Esophagus (tissue), 2 donors: ENCODE results near the gene ANKRD16. TPM values are rescaled to one million over a fixed set of nuclear protein-coding genes. Genes with fewer than 3 reads are reported as not detected.

Experiments
- H3K27ac ChIP-seq, 2 donors: one replicate each; pipeline ENCODE4 v1.5.1; 2013; ENCODE audit warnings: low read depth in 2 of 2, mild to moderate bottlenecking in 2 of 2, inconsistent platforms in 1 of 2, low read length in 1 of 2, moderate library complexity in 1 of 2
- H3K27me3 ChIP-seq, 2 donors: one replicate each; pipeline ENCODE4 v1.6.1; 2013; ENCODE audit warnings: low read length in 2 of 2, control low read depth in 1 of 2, mild to moderate bottlenecking in 1 of 2; ENCODE audit not compliant: insufficient read depth in 2 of 2, control insufficient read depth in 1 of 2
- H3K36me3 ChIP-seq, 2 donors: one replicate each; pipeline ENCODE4 v1.6.1; 2013; ENCODE audit warnings: low read length in 1 of 2; ENCODE audit not compliant: control insufficient read depth in 2 of 2, insufficient read depth in 2 of 2
- H3K4me1 ChIP-seq, 2 donors: one replicate each; pipeline ENCODE4 v1.6.1; 2013; ENCODE audit warnings: low read length in 1 of 2; ENCODE audit not compliant: control insufficient read depth in 2 of 2, insufficient read depth in 2 of 2
- H3K4me3 ChIP-seq, 2 donors: one replicate each; pipeline ENCODE4 v1.5.1; 2013; ENCODE audit warnings: low read length in 2 of 2, mild to moderate bottlenecking in 2 of 2, low read depth in 1 of 2, moderate library complexity in 1 of 2
- H3K9me3 ChIP-seq, 2 donors: one replicate each; pipeline ENCODE4 v1.6.1; 2013; ENCODE audit warnings: mild to moderate bottlenecking in 2 of 2, low read depth in 1 of 2, low read length in 1 of 2, moderate library complexity in 1 of 2; ENCODE audit not compliant: control insufficient read depth in 2 of 2, insufficient read depth in 1 of 2
- WGBS, 2 donors: extraction: QIAGEN DNeasy Blood & Tissue Kit; methylation state at CpG; one replicate each; pipeline ENCODE4 v1.1.7; 2013; 5-methylcytosine and 5-hydroxymethylcytosine counted together
- polyA plus RNA-seq, 2 donors: library from polyadenylated mRNA; stranded (reverse); fragments of 200-250 nt; gene quantifications; one replicate each; pipeline ENCODE4 v1.2.3, GENCODE V29; 2013
- donor health status: healthy with polysubstance abuse.
- donor health status: Bipolar disorder and iron deficiency.

Gene ANKRD16
- polyA plus RNA-seq, 2 donors = 4.3 to 4.7 TPM

DNA sequence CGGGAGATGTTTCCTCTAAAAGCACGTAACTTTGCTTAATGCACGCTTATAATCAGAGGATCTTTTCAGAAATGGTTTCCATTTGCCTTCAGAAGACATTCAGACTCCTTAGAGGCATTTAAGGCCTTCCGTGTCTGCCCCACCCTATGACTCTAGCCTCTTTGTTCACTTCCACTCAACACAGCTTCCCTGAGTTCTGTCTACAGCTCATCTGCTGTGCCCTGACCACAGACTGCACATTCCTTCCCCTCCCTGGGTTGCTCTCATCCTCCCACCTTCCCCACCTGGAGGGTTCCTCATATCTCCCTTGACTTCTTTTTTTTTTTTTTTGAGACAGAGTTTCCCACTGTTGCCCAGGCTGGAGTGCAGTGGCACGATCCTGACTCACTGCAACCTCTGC is 17.0 kb upstream of the ANKRD16 start:
- H3K4me1 ChIP-seq = peaks cover 0 to 9% of the 10 kb centered on the region in 2 donors
- H3K36me3 ChIP-seq = peaks cover 9 to 30% of the 10 kb centered on the region in 2 donors
- H3K9me3 ChIP-seq = no peaks in the 10 kb centered on the region
- no peak overlapping the region for H3K4me3 ChIP-seq
- no peaks in the 10 kb centered on the region for H3K27me3 ChIP-seq
- WGBS, 2 donors = 85 to 92% methylated on average over 5 of the region's 5 CpGs
- peak overlapping the region; percentile 38 to 56 for H3K27ac ChIP-seq

DNA sequence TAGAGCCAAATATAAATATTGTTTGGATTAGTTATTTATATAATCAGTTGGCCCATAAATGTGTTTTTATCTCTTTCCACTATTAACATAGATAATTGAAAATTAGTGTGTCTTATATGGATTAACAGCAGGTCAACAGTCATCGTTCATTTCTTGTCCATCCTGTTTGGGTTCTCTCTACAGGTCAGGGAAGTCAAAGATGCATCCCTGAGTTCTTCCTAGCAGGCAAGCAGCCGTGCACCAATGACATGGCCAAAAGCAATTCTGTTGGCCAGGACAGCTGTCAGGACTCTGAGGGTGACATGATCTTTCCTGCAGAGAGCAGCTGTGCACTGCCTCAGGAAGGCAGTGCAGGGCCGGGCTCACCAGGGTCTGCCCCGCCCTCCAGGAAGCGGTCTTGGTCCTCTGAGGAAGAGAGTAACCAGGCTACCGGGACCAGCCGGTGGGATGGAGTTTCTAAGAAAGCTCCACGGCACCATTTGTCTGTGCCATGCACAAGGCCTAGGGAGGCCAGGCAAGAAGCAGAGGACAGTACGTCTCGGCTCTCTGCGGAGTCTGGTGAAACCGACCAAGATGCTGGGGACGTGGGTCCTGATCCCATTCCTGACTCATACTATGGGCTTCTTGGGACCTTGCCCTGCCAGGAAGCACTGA is 16.3 kb upstream of the ANKRD16 start:
- H3K27me3 ChIP-seq = no peaks in the 10 kb centered on the region
- no peaks in the 10 kb centered on the region for H3K9me3 ChIP-seq
- peaks cover 4 to 23% of the 10 kb centered on the region in 2 donors for H3K36me3 ChIP-seq
- 77 to 79% methylated on average over 13 of the region's 13 CpGs for WGBS, 2 donors
- peaks cover 0 to 9% of the 10 kb centered on the region in 2 donors for H3K4me1 ChIP-seq
- H3K4me3 ChIP-seq = no peak overlapping the region
- H3K27ac ChIP-seq = peak overlapping the region; percentile 38 to 56

- Histone ChIP-seq H3K36me3 (peaks cover 0 to 15% of the 10 kb centered on the region in 2 donors), H3K4me1 (peaks cover 0 to 9% of the 10 kb centered on the region in 2 donors), H3K27ac (no peak overlapping the region), H3K27me3 (no peaks in the 10 kb centered on the region), H3K4me3 (no peak overlapping the region), H3K9me3 (no peaks in the 10 kb centered on the region)
- 68% methylated on average over 4 of the region's 4 CpGs for WGBS, 2 donors
Measured at GRCh38 chr10:5904227-5904626, 14.5 kb upstream of the ANKRD16 start.

DNA sequence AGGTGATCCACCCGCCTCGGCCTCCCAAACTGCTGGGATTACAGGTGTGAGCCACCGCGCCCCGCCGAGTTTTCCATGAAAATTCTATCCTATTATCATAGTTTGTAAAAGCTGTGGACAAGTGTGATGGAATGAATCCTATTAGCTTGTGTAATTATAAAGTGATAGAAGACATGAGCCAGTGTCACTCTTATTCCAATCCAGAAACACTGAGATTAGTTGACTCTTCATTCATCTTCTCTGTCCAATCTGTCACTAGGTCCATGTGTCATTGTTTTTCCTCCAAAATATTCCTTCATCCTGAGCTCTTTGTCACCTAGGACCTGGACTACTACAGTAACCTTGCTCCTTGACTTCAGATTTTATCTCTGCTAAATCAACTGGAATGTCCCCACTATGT is 13.9 kb upstream of the ANKRD16 start:
- H3K27me3 ChIP-seq = no peaks in the 10 kb centered on the region
- no peak overlapping the region for H3K4me3 ChIP-seq
- WGBS, 2 donors = 95 to 96% methylated on average over 6 of the region's 6 CpGs
- H3K36me3 ChIP-seq = peaks cover 0 to 9% of the 10 kb centered on the region in 2 donors
- peaks cover 0 to 9% of the 10 kb centered on the region in 2 donors for H3K4me1 ChIP-seq
- no peak overlapping the region for H3K27ac ChIP-seq
- no peaks in the 10 kb centered on the region for H3K9me3 ChIP-seq

GRCh38 chr10:5902511-5903274 is 13.0 kb upstream of the ANKRD16 start:
- Histone ChIP-seq H3K36me3 (peaks cover 0 to 9% of the 10 kb centered on the region in 2 donors), H3K9me3 (peaks cover 0 to 4% of the 10 kb centered on the region in 2 donors), H3K27ac (no peak overlapping the region), H3K27me3 (no peaks in the 10 kb centered on the region), H3K4me1 (peaks cover 0 to 9% of the 10 kb centered on the region in 2 donors), H3K4me3 (no peak overlapping the region)
- 89 to 94% methylated on average over 18 of the region's 18 CpGs for WGBS, 2 donors

DNA sequence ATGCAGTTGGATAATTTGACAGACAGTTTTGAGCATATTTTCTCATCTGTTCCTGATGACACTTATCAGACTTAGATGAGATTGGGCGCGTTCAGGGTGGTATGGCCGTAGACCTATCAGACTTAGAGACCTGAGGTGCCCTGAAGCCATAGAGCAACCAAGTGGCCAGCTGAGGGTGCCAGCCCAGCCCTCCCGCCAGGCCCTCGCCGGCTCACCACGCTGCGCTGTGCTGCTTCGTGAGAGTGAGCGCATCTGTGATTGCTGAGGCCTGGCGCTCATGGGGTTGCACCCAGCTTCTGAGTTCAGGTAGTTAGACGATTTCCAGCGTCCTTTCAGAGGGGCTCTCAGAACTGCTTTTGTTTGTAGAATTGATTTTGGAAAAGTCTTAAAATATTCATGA is 10.6 kb upstream of the ANKRD16 start:
- WGBS, 2 donors = 93 to 97% methylated on average over 13 of the region's 13 CpGs
- H3K36me3 ChIP-seq = peaks cover 3 to 4% of the 10 kb centered on the region in 2 donors
- no peaks in the 10 kb centered on the region for H3K4me1 ChIP-seq
- H3K27me3 ChIP-seq = no peaks in the 10 kb centered on the region
- H3K27ac ChIP-seq = no peak overlapping the region
- peaks cover 0 to 4% of the 10 kb centered on the region in 2 donors for H3K9me3 ChIP-seq
- H3K4me3 ChIP-seq = no peak overlapping the region

DNA sequence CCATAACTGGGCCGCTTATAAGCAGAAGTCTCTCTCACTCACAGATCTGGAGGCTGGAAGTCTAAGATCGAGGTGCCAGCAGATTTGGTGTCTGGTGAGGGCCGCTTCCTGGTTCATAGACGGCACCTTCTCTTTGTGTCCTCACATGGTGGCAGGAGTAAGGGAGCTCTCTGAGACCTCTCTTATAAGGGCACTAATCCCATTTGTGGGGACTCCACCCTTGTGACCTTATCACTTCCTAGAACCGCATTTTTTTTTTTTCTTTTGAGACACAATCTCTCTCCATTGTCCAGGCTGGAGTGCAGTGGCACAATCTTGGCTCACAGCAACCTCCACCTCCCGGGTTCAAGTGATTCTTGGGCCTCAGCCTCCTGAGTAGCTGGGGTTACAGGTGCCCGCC is 8.5 kb upstream of the ANKRD16 start:
- Histone ChIP-seq H3K27me3 (no peaks in the 10 kb centered on the region), H3K4me1 (no peaks in the 10 kb centered on the region), H3K4me3 (no peak overlapping the region), H3K36me3 (peaks cover 4 to 6% of the 10 kb centered on the region in 2 donors), H3K27ac (no peak overlapping the region), H3K9me3 (peaks cover 0 to 4% of the 10 kb centered on the region in 2 donors)
- WGBS, 2 donors = 91 to 92% methylated on average over 7 of the region's 7 CpGs

DNA sequence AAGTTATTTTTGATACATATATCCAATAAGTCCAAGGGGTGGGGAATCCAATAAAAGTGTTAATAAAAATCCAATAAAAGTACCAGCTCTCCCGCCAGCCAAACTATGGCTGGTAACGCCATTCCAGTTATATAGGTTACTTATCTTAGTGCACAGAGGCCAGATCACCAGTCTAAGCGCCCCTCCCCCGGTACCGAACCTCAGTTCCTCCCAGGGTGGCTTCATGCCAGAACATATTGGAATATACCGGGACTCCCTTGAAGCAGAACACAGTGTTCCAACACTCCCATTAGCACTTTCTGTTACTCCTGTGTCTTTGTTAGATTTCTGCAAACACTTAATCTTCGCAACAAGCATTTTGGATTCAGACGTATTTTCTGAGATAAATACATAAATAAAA is 7.8 kb upstream of the ANKRD16 start:
- Histone ChIP-seq H3K4me1 (no peaks in the 10 kb centered on the region), H3K9me3 (peaks cover 0 to 4% of the 10 kb centered on the region in 2 donors), H3K36me3 (peaks cover 4 to 6% of the 10 kb centered on the region in 2 donors), H3K27me3 (no peaks in the 10 kb centered on the region), H3K27ac (no peak overlapping the region), H3K4me3 (no peak overlapping the region)
- WGBS, 2 donors = 98% methylated on average over 8 of the region's 8 CpGs

GRCh38 chr10:5897053-5897340 is 7.3 kb upstream of the ANKRD16 start:
- Histone ChIP-seq H3K27me3 (no peaks in the 10 kb centered on the region), H3K27ac (no peak overlapping the region), H3K9me3 (peaks cover 0 to 4% of the 10 kb centered on the region in 2 donors), H3K4me3 (no peak overlapping the region), H3K4me1 (peaks cover 0 to 2% of the 10 kb centered on the region in 2 donors), H3K36me3 (peaks cover 4 to 6% of the 10 kb centered on the region in 2 donors)
- WGBS, 2 donors = 82 to 85% methylated on average over 4 of the region's 4 CpGs
